ENCODE data around the gene SOCS7. TPM values are rescaled to one million over a fixed set of nuclear protein-coding genes. Genes with fewer than 3 reads are reported as not detected.
A peak's percentile ranks its signal among the peaks of the same experiment; 100 is the strongest.

SOCS7 gene
- total RNA-seq, 1 experiment from 2014 or later: 83.6 TPM

- peaks cover 56% of the 10 kb centered on the region for H3K36me3 Mint-ChIP-seq (ENCODE audit: insufficient read depth, unreplicated experiment)
- BruUV-seq (replicated peaks): no TSS peak
- peak overlapping the region; percentile 85 for H3K4me3 Mint-ChIP-seq (ENCODE audit: low read depth, unreplicated experiment)
- no peak for DNase-seq
- TF ChIP-seq, protein P1, sequence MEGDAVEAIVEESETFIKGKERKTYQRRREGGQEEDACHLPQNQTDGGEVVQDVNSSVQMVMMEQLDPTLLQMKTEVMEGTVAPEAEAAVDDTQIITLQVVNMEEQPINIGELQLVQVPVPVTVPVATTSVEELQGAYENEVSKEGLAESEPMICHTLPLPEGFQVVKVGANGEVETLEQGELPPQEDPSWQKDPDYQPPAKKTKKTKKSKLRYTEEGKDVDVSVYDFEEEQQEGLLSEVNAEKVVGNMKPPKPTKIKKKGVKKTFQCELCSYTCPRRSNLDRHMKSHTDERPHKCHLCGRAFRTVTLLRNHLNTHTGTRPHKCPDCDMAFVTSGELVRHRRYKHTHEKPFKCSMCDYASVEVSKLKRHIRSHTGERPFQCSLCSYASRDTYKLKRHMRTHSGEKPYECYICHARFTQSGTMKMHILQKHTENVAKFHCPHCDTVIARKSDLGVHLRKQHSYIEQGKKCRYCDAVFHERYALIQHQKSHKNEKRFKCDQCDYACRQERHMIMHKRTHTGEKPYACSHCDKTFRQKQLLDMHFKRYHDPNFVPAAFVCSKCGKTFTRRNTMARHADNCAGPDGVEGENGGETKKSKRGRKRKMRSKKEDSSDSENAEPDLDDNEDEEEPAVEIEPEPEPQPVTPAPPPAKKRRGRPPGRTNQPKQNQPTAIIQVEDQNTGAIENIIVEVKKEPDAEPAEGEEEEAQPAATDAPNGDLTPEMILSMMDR (IDR thresholded peaks at IDR 0.05; ENCODE audit: unreplicated experiment): no peak
- H3K27ac Mint-ChIP-seq (ENCODE audit: unreplicated experiment): peak overlapping the region; percentile 37
- intact Hi-C loops (cut with micrococcal nuclease; ENCODE audit: unreplicated experiment): loop anchor here (2.0 kb wide), 1 partner anchor 14 kb away; no protein-coding TSS in a partner anchor
- CTCF ChIA-PET: interaction anchor here (0.6 to 3.3 kb wide), 11 partner anchors 14 to 1150 kb away, joined by 3 to 11 read pairs (median 4); no protein-coding TSS in a partner anchor
- H3K4me1 Mint-ChIP-seq (ENCODE audit: low read depth, unreplicated experiment): peaks cover 74% of the 10 kb centered on the region
- H3K9me3 Mint-ChIP-seq (ENCODE audit: low read depth, unreplicated experiment): no peaks in the 10 kb centered on the region
- H3K27me3 Mint-ChIP-seq (ENCODE audit: unreplicated experiment): peaks cover 36% of the 10 kb centered on the region
Measured at GRCh38 chr17:38450557-38451029, 98.9 kb downstream of the SOCS7 start.

GRCh38 chr17:38451030-38451839 lies 99.6 kb downstream of the SOCS7 start:
- CTCF ChIA-PET: interaction anchor here (0.6 to 3.3 kb wide), 20 partner anchors 9 to 1195 kb away, joined by 3 to 15 read pairs (median 4); no protein-coding TSS in a partner anchor
- peaks cover 56% of the 10 kb centered on the region for H3K36me3 Mint-ChIP-seq (ENCODE audit: insufficient read depth, unreplicated experiment)
- DNase-seq: peak; percentile 89
- TF ChIP-seq, protein P1 (IDR thresholded peaks at IDR 0.05; ENCODE audit: unreplicated experiment): no peak
- TSS peak; percentile 49 for BruUV-seq (replicated peaks)
- intact Hi-C loops (cut with micrococcal nuclease; ENCODE audit: unreplicated experiment): loop anchor here (2.0 kb wide), 1 partner anchor 14 kb away; no protein-coding TSS in a partner anchor
- peak overlapping the region; percentile 85 for H3K4me3 Mint-ChIP-seq (ENCODE audit: low read depth, unreplicated experiment)
- peaks cover 36% of the 10 kb centered on the region for H3K27me3 Mint-ChIP-seq (ENCODE audit: unreplicated experiment)
- peak overlapping the region; percentile 50 for H3K27ac Mint-ChIP-seq (ENCODE audit: unreplicated experiment)
- H3K9me3 Mint-ChIP-seq (ENCODE audit: low read depth, unreplicated experiment): no peaks in the 10 kb centered on the region
- H3K4me1 Mint-ChIP-seq (ENCODE audit: low read depth, unreplicated experiment): peaks cover 74% of the 10 kb centered on the region

GRCh38 chr17:38451840-38452529 lies 100.3 kb downstream of the SOCS7 start:
- H3K27ac Mint-ChIP-seq (ENCODE audit: unreplicated experiment): peak overlapping the region; percentile 50
- intact Hi-C loops (cut with micrococcal nuclease; ENCODE audit: unreplicated experiment): loop anchor here (2.0 kb wide), 1 partner anchor 13 kb away; no protein-coding TSS in a partner anchor
- BruUV-seq (replicated peaks): no TSS peak
- TF ChIP-seq, protein P1 (IDR thresholded peaks at IDR 0.05; ENCODE audit: unreplicated experiment): no peak
- peaks cover 74% of the 10 kb centered on the region for H3K4me1 Mint-ChIP-seq (ENCODE audit: low read depth, unreplicated experiment)
- peak overlapping the region; percentile 85 for H3K4me3 Mint-ChIP-seq (ENCODE audit: low read depth, unreplicated experiment)
- CTCF ChIA-PET: interaction anchor here (0.5 to 3.3 kb wide), 13 partner anchors 10 to 1194 kb away, joined by 3 to 15 read pairs (median 5); partner anchors contain the start of gene SRCIN1
- peaks cover 36% of the 10 kb centered on the region for H3K27me3 Mint-ChIP-seq (ENCODE audit: unreplicated experiment)
- peaks cover 56% of the 10 kb centered on the region for H3K36me3 Mint-ChIP-seq (ENCODE audit: insufficient read depth, unreplicated experiment)
- no peaks in the 10 kb centered on the region for H3K9me3 Mint-ChIP-seq (ENCODE audit: low read depth, unreplicated experiment)
- DNase-seq: peak; percentile 73

DNA sequence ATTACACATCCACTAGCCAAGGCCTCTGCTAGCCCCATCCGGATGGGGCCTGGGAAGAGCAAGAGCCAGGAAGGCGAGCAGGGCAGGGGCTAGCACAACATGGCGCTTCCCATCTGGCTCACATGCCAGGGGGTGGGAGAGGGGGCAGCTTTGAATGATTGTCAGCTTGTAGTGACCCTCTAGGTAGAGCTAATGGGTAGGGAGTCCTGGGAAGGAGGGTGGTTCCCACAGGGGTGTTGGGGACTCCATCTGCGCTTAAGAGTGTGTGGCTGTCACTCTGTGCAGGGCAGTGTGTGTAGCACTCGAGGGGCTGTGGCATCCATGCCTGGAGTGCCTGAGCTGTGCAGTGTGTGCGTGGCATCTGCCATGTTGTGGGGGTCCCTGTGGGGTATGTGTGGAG lies 101.1 kb downstream of the SOCS7 start:
- Mint-ChIP-seq H3K4me1 (ENCODE audit: low read depth, unreplicated experiment) (peaks cover 74% of the 10 kb centered on the region), H3K36me3 (ENCODE audit: insufficient read depth, unreplicated experiment) (peaks cover 56% of the 10 kb centered on the region), H3K27me3 (ENCODE audit: unreplicated experiment) (peaks cover 36% of the 10 kb centered on the region), H3K9me3 (ENCODE audit: low read depth, unreplicated experiment) (no peaks in the 10 kb centered on the region), H3K4me3 (ENCODE audit: low read depth, unreplicated experiment) (peak overlapping the region; percentile 85), H3K27ac (ENCODE audit: unreplicated experiment) (peak overlapping the region; percentile 50)
- no peak for DNase-seq
- no TSS peak for BruUV-seq (replicated peaks)
- CTCF ChIA-PET: interaction anchor here (0.5 to 3.3 kb wide), 6 partner anchors 10 to 1193 kb away, joined by 5 to 15 read pairs (median 8); partner anchors contain the start of gene SRCIN1
- intact Hi-C loops (cut with micrococcal nuclease; ENCODE audit: unreplicated experiment): no loop called here
- TF ChIP-seq, protein P1 (IDR thresholded peaks at IDR 0.05; ENCODE audit: unreplicated experiment): no peak

All from Calu3 (cell line).